ENCODE measurements around the gene ZFHX3. TPM values are rescaled to one million over a fixed set of nuclear protein-coding genes. Genes with fewer than 3 reads are reported as not detected.

ZFHX3 gene
- polyA plus RNA-seq, 1 donor (not counting 4 experiments of a cell fraction or from before 2014, with no cell fraction given), result 1.2 TPM

- Histone ChIP-seq H3K9me1 (ENCODE audit: control insufficient read depth, extremely low read depth, insufficient read depth, low read length) (no peaks in the 10 kb centered on the region), H3K79me2 (ENCODE audit: control insufficient read depth, insufficient read depth, low read length) (no peaks in the 10 kb centered on the region), H2AFZ (ENCODE audit: control insufficient read depth, low read length) (no peak overlapping the region), H3K9ac (ENCODE audit: control insufficient read depth, extremely low read depth, insufficient read depth, low read length) (no peak overlapping the region), H3K36me3 (ENCODE audit: control insufficient read depth in 2 of 2, extremely low read depth in 1 of 2, insufficient read depth in 2 of 2, low read length in 2 of 2) (no peaks in the 10 kb centered on the region), H3K9me3 (ENCODE audit: control insufficient read depth, low read depth, low read length) (no peaks in the 10 kb centered on the region), H3K27ac (ENCODE audit: control insufficient read depth, insufficient read depth, low read length) (no peak overlapping the region), H3K27me3 (ENCODE audit: control insufficient read depth, extremely low read depth, insufficient read depth, low read length) (no peaks in the 10 kb centered on the region), H3K4me1 (ENCODE audit: control insufficient read depth, extremely low read depth, insufficient read depth, low read length) (no peaks in the 10 kb centered on the region), H3K4me3 (ENCODE audit: control insufficient read depth in 2 of 3, extremely low read depth in 1 of 3, insufficient read depth in 2 of 3, low read depth in 1 of 3, low read length in 3 of 3) (no peak overlapping the region), H3K4me2 (ENCODE audit: control insufficient read depth, extremely low read depth, insufficient read depth, low read depth, low read length) (no peak overlapping the region), H4K20me1 (ENCODE audit: control insufficient read depth, extremely low read depth, insufficient read depth, low read length) (no peaks in the 10 kb centered on the region)
- TF ChIP-seq CTCF (optimal IDR thresholded peaks at IDR 0.05 in 1 of 3, IDR thresholded peaks at IDR 0.05 in 1 of 3, conservative IDR thresholded peaks at IDR 0.05 in 1 of 3; ENCODE audit: extremely low read depth in 1 of 3, insufficient read depth in 2 of 3, low read length in 3 of 3), result no peak
- FAIRE-seq, result no peak
- dilution Hi-C loops (cut with MboI; ENCODE audit: extremely low pct_ligation_motif_present, low sequenced_read_pairs), result no loop called here
- no peak for DNase-seq (ENCODE audit: low read depth, low spot score)
Observed at GRCh38 chr16:72739577-72739976, 308.4 kb downstream of the ZFHX3 start.

GRCh38 chr16:72736074-72736473 is 311.9 kb downstream of the ZFHX3 start:
- H3K36me3 ChIP-seq (ENCODE audit: control insufficient read depth in 2 of 2, extremely low read depth in 1 of 2, insufficient read depth in 2 of 2, low read length in 2 of 2), result no peaks in the 10 kb centered on the region
- H3K9me3 ChIP-seq (ENCODE audit: control insufficient read depth, low read depth, low read length), result no peaks in the 10 kb centered on the region
- no peaks in the 10 kb centered on the region for H4K20me1 ChIP-seq (ENCODE audit: control insufficient read depth, extremely low read depth, insufficient read depth, low read length)
- H2AFZ ChIP-seq (ENCODE audit: control insufficient read depth, low read length), result no peak overlapping the region
- no peaks in the 10 kb centered on the region for H3K4me1 ChIP-seq (ENCODE audit: control insufficient read depth, extremely low read depth, insufficient read depth, low read length)
- no peaks in the 10 kb centered on the region for H3K27me3 ChIP-seq (ENCODE audit: control insufficient read depth, extremely low read depth, insufficient read depth, low read length)
- dilution Hi-C loops (cut with MboI; ENCODE audit: extremely low pct_ligation_motif_present, low sequenced_read_pairs), result no loop called here
- H3K9ac ChIP-seq (ENCODE audit: control insufficient read depth, extremely low read depth, insufficient read depth, low read length), result no peak overlapping the region
- no peak overlapping the region for H3K4me3 ChIP-seq (ENCODE audit: control insufficient read depth in 2 of 3, extremely low read depth in 1 of 3, insufficient read depth in 2 of 3, low read depth in 1 of 3, low read length in 3 of 3)
- no peaks in the 10 kb centered on the region for H3K9me1 ChIP-seq (ENCODE audit: control insufficient read depth, extremely low read depth, insufficient read depth, low read length)
- no peaks in the 10 kb centered on the region for H3K79me2 ChIP-seq (ENCODE audit: control insufficient read depth, insufficient read depth, low read length)
- FAIRE-seq (no peak), DNase-seq (ENCODE audit: low read depth, low spot score) (no peak)
- TF ChIP-seq EZH2 (IDR thresholded peaks at IDR 0.05; ENCODE audit: low read length), result no peak
- TF ChIP-seq CTCF (optimal IDR thresholded peaks at IDR 0.05 in 1 of 3, IDR thresholded peaks at IDR 0.05 in 1 of 3, conservative IDR thresholded peaks at IDR 0.05 in 1 of 3; ENCODE audit: extremely low read depth in 1 of 3, insufficient read depth in 2 of 3, low read length in 3 of 3), result no peak
- no peak overlapping the region for H3K27ac ChIP-seq (ENCODE audit: control insufficient read depth, insufficient read depth, low read length)
- no peak overlapping the region for H3K4me2 ChIP-seq (ENCODE audit: control insufficient read depth, extremely low read depth, insufficient read depth, low read depth, low read length)

Small RNAs within 50 kb of the gene (small RNA-seq; reads per million reads assigned to genes)
- 0 to 0.07 (median 0) reads per million in 3 experiments for gene AC002044.1 (ENCODE audit: insufficient read length in 3 of 3, low read depth in 3 of 3, low replicate concordance in 1 of 3)
- 0 to 1.0 (median 0.33) reads per million in 3 experiments for gene RNU7-71P (ENCODE audit: insufficient read length in 3 of 3, low read depth in 3 of 3, low replicate concordance in 1 of 3)
